Astrocyte of the spinal cord (primary cell): ENCODE measurements around the gene H2BW1.
"Not testable (repeated sequence)": the region's sequence is repeated elsewhere in the genome, so short reads cannot be mapped to it uniquely, and the experiment has no call there.

Experiments
- DNase-seq: peaks from one replicate; pipeline ENCODE4 v3.0.0; 2011; ENCODE audit warnings: low read depth, low spot score
- H3K4me3 ChIP-seq: 2 replicates; pipeline ENCODE4 v1.5.1; 2011; ENCODE audit warnings: low read depth, mild to moderate bottlenecking, low read length, moderate library complexity
- in situ Hi-C: cut with HindIII; loops from 2 replicates; pipeline ENCODE4 v1.10.0; 2017; ENCODE audit warnings: low sequenced_read_pairs
- TF ChIP-seq, protein P1 (sequence below): IDR thresholded peaks from 2 replicates; pipeline ENCODE4 v1.5.1; 2012; ENCODE audit warnings: low read depth, mild to moderate bottlenecking, low read length, inconsistent platforms

H2BW1 gene, protein sequence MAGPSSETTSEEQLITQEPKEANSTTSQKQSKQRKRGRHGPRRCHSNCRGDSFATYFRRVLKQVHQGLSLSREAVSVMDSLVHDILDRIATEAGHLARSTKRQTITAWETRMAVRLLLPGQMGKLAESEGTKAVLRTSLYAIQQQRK

DNA sequence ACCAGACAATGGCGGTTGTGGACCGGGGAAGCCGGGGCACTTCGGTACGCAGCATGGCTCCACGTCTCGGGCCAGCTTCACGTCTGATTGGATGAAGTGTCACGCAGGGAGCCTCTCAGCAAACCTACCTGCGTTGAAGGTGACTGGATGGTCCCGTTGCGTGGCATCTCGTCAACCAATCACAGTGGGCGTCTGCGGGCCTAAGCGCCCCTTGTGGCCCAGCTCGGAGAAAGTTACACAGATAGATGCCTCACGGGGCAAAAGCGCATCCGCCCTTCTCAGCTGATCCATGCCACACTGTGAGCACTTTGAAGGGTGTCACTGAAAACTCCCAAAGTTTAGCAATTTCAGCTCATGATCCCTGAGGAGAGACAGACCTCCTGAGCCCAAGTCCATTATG, at the start of gene H2BW1:
TSS of gene H2BW1 (minus strand) at position 103 of the 400 bp plus-strand sequence. CDS start 132 bp downstream, outside the sequence.
- no peak for DNase-seq
- H3K4me3 ChIP-seq: no peak within 1 kb of the TSS
- in situ Hi-C loops: no loop called here
- TF ChIP-seq, protein P1, sequence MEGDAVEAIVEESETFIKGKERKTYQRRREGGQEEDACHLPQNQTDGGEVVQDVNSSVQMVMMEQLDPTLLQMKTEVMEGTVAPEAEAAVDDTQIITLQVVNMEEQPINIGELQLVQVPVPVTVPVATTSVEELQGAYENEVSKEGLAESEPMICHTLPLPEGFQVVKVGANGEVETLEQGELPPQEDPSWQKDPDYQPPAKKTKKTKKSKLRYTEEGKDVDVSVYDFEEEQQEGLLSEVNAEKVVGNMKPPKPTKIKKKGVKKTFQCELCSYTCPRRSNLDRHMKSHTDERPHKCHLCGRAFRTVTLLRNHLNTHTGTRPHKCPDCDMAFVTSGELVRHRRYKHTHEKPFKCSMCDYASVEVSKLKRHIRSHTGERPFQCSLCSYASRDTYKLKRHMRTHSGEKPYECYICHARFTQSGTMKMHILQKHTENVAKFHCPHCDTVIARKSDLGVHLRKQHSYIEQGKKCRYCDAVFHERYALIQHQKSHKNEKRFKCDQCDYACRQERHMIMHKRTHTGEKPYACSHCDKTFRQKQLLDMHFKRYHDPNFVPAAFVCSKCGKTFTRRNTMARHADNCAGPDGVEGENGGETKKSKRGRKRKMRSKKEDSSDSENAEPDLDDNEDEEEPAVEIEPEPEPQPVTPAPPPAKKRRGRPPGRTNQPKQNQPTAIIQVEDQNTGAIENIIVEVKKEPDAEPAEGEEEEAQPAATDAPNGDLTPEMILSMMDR: no peak

DNA sequence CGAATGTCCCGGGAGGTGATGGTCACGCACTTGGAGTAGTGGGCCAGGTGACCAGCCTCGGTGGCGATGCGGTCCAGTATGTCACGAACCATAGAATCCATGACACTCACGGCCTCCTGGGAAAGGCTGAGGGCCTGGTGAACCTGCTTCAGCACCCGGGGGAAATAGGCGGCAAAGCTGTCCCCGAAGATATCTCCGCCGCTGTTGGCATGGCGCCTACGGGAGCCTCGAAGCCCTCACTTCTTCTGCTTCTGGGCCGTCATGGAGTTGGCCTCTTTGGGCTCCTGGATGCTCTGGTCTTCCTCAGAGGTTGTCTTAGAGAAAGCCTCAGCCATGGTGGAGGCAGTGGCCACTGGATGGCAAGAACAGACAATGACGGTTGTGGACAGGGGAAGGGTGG, 49.1 kb upstream of the H2BW1 start:
- DNase-seq, H3K4me3 ChIP-seq, in situ Hi-C loops: not testable (repeated sequence)

DNA sequence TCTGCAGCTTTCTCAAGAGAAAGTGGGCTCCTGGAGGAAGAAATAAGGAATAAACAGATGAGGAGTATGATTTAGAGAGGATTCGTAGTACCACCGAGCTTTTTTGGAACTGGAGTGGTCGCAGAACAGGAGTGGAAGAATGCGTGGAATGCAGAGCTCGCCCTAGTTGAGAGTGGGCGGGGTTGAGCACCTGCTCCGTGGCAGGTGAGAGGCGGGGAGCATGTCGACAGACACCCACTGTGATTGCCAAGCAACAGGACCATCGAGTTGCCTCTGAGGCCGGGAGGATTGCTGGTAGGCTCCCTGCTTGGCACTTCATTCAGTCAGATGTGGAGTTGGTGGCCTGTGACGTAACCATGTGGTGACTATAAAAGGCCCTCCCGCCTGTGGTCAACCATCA, 41.4 kb upstream of the H2BW1 start:
- in situ Hi-C loops, H3K4me3 ChIP-seq, DNase-seq: not testable (repeated sequence)

DNA sequence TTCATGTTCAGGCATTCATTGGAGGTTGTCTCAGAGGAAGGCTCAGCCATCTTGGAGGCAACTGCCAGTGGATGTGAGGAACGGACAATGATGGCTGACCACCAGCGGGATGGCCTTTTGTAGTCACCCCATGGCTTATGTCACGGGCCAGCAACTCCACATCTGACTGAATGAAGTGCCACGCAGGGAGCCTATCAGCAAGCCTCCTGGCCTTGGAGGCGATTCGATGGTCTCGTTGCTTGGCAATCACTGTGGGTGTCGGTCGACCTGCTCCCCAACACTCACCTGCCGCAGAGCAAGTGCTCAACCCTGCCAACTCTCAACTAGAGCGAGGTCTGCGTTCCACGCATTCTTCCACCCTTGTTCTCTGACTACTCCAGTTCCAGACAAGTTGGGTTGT, 33.7 kb upstream of the H2BW1 start:
- TF ChIP-seq, protein P1: no peak
- in situ Hi-C loops: no loop called here
- no peak overlapping the region for H3K4me3 ChIP-seq
- no peak for DNase-seq

DNA sequence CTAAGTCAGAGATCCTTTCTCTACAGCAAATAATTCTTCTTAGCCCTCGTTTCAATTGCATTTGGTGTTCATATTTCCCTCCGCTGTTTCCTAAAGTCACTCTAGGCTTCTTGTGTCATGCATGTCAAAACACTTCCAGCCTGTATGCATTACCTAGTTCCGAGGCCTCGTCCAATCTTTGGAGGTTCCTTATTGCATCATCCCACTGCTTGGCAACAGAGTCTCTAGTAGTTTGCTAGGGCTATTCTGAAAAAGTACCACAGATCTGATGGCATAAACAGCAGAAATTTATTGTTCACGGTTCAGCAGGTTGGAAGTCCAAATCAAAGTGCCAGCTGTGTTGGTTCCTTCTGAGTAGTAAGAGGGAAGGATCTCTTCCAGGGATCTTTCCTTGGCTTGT, 32.1 kb upstream of the H2BW1 start:
- TF ChIP-seq, protein P1: no peak
- in situ Hi-C loops: no loop called here
- H3K4me3 ChIP-seq: no peak overlapping the region
- no peak for DNase-seq

DNA sequence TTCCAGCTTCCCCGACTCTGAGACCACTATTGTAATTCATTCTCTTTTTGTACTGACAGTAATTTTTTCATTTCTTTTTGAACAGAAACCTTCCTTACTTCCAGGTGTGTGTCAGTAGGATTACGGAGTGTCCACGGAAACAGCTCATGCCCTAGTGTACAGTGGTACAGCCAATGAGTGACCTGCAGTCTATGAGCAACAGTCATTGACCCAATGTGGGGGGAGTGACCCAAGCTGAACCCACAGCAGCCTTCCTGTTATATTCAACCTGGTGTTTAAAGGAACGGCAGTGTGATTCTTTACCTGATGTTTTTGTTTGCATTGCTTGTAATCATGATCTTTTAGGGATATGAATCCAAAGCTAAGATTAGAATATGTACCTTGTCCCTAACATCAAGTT, 27.5 kb upstream of the H2BW1 start:
- TF ChIP-seq, protein P1: no peak
- in situ Hi-C loops: no loop called here
- DNase-seq: no peak
- no peak overlapping the region for H3K4me3 ChIP-seq

DNA sequence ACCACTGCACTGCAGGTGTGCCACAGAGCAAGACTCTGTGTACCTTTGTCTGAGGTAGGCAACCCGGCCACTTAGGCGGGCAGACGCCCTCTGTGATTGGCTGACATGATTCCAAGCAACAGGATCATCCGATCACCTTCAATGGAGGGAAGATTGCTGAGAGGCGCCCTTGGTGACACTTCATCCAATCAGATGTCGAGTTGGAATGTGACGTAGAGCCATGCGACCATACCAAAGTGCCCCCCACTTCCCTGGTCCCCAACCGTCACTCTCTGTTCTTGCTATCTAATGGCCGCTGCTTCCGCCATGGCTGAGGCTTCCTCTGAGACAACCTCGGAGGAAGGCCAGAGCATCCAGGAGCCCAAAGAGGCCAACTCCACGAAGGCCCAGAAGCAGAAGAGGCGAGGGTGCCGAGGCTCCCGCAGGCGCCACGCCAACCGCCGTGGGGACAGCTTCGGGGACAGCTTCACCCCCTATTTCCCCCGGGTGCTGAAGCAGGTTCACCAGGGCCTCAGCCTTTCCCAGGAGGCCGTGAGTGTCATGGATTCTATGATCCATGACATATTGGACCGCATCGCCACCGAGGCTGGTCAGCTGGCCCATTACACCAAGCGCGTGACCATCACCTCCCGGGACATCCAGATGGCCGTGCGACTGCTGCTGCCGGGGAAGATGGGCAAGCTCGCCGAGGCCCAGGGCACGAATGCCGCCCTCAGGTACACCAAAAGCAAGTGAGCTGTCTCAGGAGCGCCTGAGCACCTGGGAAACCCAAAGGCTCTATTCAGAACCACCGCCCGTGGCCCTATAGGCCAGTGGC, 26.4 kb upstream of the H2BW1 start, which contains the start of gene H2BW2:
TSS of gene H2BW2 (plus strand) at position 268 of the 817 bp plus-strand sequence. CDS start at position 307, 39 bp downstream.
- no peak for DNase-seq
- in situ Hi-C loops: no loop called here
- TF ChIP-seq, protein P1: no peak
- no peak within 1 kb of the TSS for H3K4me3 ChIP-seq
